ENCODE results near the gene BCAR1.

BCAR1 gene

DNA sequence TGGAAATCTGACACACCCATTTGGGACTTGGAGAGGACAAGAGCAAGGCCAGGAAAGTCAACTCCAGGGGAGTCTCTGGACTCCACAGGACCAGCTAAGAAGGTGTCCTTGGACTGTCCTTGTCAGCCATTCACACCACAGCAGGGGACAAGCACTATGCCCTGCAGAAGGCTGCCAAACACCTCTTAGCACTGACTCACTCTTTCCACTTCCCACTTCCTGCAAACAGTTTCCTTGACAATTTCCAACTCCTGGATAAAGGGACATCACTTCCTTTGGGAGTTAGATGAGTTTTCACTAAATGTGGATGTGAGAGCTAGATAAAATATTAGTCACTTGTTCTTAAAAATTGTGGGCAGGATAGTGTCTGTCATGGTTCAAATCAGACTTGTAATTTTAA is 37.8 kb upstream of the BCAR1 start:
- DNase-seq (no peak), ATAC-seq (ENCODE audit: insufficient read depth, low read depth) (no peak)
- H4K20me1 ChIP-seq (ENCODE audit: insufficient read depth, low read length) = peaks cover 56% of the 10 kb centered on the region
- H3K9ac ChIP-seq (ENCODE audit: low read depth, low read length) = no peak overlapping the region
- H3K36me3 ChIP-seq (ENCODE audit: insufficient read depth, low read length) = peaks cover 42% of the 10 kb centered on the region
- no peak overlapping the region for H2AFZ ChIP-seq (ENCODE audit: low read depth, low read length)
- H3K4me2 ChIP-seq (ENCODE audit: insufficient read depth, low read length) = no peak overlapping the region
- H3K4me1 ChIP-seq (ENCODE audit: insufficient read depth, low read length) = peaks cover 10% of the 10 kb centered on the region
- H3K27ac ChIP-seq (ENCODE audit: low read length) = no peak overlapping the region
- no peak overlapping the region for H3K4me3 ChIP-seq (ENCODE audit: low read depth in 1 of 2, low read length in 2 of 2)
- peaks cover 2% of the 10 kb centered on the region for H3K9me3 ChIP-seq (ENCODE audit: insufficient read depth, low read length, severe bottlenecking)
- no peaks in the 10 kb centered on the region for H3K79me2 ChIP-seq (ENCODE audit: insufficient read depth, low read length)
- no peak for TF ChIP-seq EZH2 (IDR thresholded peaks at IDR 0.05; ENCODE audit: borderline replicate concordance, low read depth, low read length, severe bottlenecking)
- TF ChIP-seq, protein P1, sequence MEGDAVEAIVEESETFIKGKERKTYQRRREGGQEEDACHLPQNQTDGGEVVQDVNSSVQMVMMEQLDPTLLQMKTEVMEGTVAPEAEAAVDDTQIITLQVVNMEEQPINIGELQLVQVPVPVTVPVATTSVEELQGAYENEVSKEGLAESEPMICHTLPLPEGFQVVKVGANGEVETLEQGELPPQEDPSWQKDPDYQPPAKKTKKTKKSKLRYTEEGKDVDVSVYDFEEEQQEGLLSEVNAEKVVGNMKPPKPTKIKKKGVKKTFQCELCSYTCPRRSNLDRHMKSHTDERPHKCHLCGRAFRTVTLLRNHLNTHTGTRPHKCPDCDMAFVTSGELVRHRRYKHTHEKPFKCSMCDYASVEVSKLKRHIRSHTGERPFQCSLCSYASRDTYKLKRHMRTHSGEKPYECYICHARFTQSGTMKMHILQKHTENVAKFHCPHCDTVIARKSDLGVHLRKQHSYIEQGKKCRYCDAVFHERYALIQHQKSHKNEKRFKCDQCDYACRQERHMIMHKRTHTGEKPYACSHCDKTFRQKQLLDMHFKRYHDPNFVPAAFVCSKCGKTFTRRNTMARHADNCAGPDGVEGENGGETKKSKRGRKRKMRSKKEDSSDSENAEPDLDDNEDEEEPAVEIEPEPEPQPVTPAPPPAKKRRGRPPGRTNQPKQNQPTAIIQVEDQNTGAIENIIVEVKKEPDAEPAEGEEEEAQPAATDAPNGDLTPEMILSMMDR (IDR thresholded peaks at IDR 0.05; ENCODE audit: borderline replicate concordance, extremely low read depth, low read length, poor library complexity, severe bottlenecking) = no peak
- no peaks in the 10 kb centered on the region for H3K27me3 ChIP-seq (ENCODE audit: insufficient read depth, low read length, poor library complexity)

DNA sequence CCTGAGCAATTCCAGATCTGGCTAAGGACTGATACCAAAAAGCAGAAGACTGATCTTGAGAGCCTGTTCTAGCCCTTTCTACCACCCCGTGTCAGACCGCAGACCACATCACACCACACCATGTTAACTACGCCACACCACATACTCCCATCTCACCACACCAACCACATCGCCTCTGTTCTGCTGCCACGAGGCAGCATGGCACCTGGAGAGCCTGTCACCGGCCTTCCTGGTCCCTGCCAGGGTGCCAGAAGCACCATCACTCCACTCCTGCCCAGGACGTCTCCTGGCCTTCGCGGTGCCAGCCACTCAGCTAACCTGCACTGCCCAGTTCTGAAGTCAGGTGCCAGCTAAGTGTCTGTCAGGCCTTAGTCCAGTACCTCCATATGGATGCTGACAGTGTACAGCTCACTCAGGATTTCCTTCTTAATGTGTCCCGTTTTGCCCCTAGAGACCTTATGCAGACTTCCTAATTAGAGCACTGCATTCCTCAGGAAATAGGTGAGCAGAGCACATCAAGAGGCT is 37.2 kb upstream of the BCAR1 start:
- peaks cover 37% of the 10 kb centered on the region for H3K36me3 ChIP-seq (ENCODE audit: insufficient read depth, low read length)
- no peak overlapping the region for H3K27ac ChIP-seq (ENCODE audit: low read length)
- no peak overlapping the region for H3K9ac ChIP-seq (ENCODE audit: low read depth, low read length)
- peaks cover 2% of the 10 kb centered on the region for H3K9me3 ChIP-seq (ENCODE audit: insufficient read depth, low read length, severe bottlenecking)
- no peak for TF ChIP-seq EZH2 (IDR thresholded peaks at IDR 0.05; ENCODE audit: borderline replicate concordance, low read depth, low read length, severe bottlenecking)
- TF ChIP-seq, protein P1 (IDR thresholded peaks at IDR 0.05; ENCODE audit: borderline replicate concordance, extremely low read depth, low read length, poor library complexity, severe bottlenecking) = no peak
- peak; percentile 81 for DNase-seq
- no peak overlapping the region for H3K4me2 ChIP-seq (ENCODE audit: insufficient read depth, low read length)
- peaks cover 56% of the 10 kb centered on the region for H4K20me1 ChIP-seq (ENCODE audit: insufficient read depth, low read length)
- peak; percentile 98 for ATAC-seq (ENCODE audit: insufficient read depth, low read depth)
- H3K4me1 ChIP-seq (ENCODE audit: insufficient read depth, low read length) = peaks cover 10% of the 10 kb centered on the region
- no peak overlapping the region for H2AFZ ChIP-seq (ENCODE audit: low read depth, low read length)
- no peaks in the 10 kb centered on the region for H3K79me2 ChIP-seq (ENCODE audit: insufficient read depth, low read length)
- H3K27me3 ChIP-seq (ENCODE audit: insufficient read depth, low read length, poor library complexity) = no peaks in the 10 kb centered on the region
- no peak overlapping the region for H3K4me3 ChIP-seq (ENCODE audit: low read depth in 1 of 2, low read length in 2 of 2)

DNA sequence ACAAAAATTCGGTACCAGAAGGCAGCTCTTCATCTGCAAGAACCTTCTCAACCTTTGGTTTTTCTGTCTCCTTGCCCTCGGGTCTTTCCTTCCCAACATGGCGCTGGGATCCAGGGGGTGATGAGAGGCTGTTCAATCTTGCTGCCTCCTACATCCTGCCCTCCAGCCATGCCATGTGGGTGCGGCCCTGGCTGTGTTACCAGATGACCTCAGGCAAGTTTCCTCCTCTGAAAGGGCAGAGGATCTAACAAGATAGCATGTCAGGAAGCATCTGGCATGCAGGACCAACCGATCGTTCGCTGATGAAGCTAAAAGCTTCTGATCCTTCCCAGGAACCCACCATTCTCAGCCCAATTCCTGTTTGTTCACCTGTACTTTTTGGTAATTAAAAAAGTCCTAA is 36.8 kb upstream of the BCAR1 start:
- peaks cover 33% of the 10 kb centered on the region for H3K36me3 ChIP-seq (ENCODE audit: insufficient read depth, low read length)
- peaks cover 56% of the 10 kb centered on the region for H4K20me1 ChIP-seq (ENCODE audit: insufficient read depth, low read length)
- TF ChIP-seq, protein P1 (IDR thresholded peaks at IDR 0.05; ENCODE audit: borderline replicate concordance, extremely low read depth, low read length, poor library complexity, severe bottlenecking) = no peak
- no peak for TF ChIP-seq EZH2 (IDR thresholded peaks at IDR 0.05; ENCODE audit: borderline replicate concordance, low read depth, low read length, severe bottlenecking)
- ATAC-seq (ENCODE audit: insufficient read depth, low read depth) (peak; percentile 6; the same call in 1 of the 3 replicates), DNase-seq (no peak)
- no peak overlapping the region for H3K9ac ChIP-seq (ENCODE audit: low read depth, low read length)
- no peak overlapping the region for H3K4me3 ChIP-seq (ENCODE audit: low read depth in 1 of 2, low read length in 2 of 2)
- no peak overlapping the region for H3K4me2 ChIP-seq (ENCODE audit: insufficient read depth, low read length)
- H3K27me3 ChIP-seq (ENCODE audit: insufficient read depth, low read length, poor library complexity) = no peaks in the 10 kb centered on the region
- H3K4me1 ChIP-seq (ENCODE audit: insufficient read depth, low read length) = peaks cover 10% of the 10 kb centered on the region
- H3K9me3 ChIP-seq (ENCODE audit: insufficient read depth, low read length, severe bottlenecking) = peaks cover 2% of the 10 kb centered on the region
- no peaks in the 10 kb centered on the region for H3K79me2 ChIP-seq (ENCODE audit: insufficient read depth, low read length)
- no peak overlapping the region for H2AFZ ChIP-seq (ENCODE audit: low read depth, low read length)
- no peak overlapping the region for H3K27ac ChIP-seq (ENCODE audit: low read length)

All from DND-41 (cell line).